HG02973 (cell line): Measurements from ENCODE around the gene ECPAS.
"Not testable (repeated sequence)": the region's sequence is repeated elsewhere in the genome, so short reads cannot be mapped to it uniquely, and the experiment has no call there.

Source experiments
- ATAC-seq: cut with Tn5 transposase; IDR thresholded peaks from one replicate; pipeline ENCODE4 v1.9.1; 2021; ENCODE audit warnings: moderate library complexity; ENCODE audit not compliant: unreplicated experiment

ECPAS gene

GRCh38 chr9:111414406-111414805, 69.8 kb downstream of the ECPAS start:
- no peak for ATAC-seq

GRCh38 chr9:111413996-111414395, 70.2 kb downstream of the ECPAS start:
- no peak for ATAC-seq

GRCh38 chr9:111412280-111412679, 71.9 kb downstream of the ECPAS start:
- no peak for ATAC-seq

GRCh38 chr9:111411266-111411665, 72.9 kb downstream of the ECPAS start:
- no peak for ATAC-seq

DNA sequence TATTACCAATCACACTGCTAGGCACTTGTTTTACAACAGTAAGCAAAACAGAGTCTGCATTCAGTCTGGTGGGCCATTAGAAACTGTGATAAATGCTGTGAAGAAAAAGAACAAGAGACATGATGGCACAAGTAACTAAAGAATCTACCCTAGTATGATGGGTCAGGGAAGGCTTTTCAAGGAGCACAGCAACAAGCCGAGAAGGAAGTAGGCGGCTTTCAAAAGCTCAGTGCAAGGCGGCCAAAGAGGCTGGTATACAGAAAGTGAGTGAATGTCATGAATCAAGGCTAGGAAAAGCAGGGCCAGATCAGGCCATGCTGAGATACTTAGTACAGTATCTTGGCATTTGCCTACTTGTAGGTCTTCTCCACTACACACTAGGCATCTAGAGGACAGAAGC, 76.4 kb downstream of the ECPAS start:
- no peak for ATAC-seq

DNA sequence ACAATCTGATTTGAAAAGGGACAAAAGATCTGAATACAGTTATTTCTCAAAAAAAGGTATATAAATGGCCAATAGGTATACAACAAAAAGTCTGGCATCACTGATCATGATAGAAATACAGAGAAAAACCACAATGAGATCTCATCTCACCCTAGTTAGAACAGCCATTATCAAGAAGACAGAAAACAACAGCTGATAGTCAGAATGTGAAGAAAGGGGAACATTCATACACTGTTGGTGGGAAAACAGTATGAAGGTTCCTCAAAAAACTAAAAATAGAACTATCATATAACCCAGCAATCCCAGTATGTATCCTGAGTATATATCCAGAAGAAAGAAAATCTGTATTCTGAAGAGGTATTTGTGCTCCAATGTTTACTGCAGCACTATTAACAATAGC, 78.5 kb downstream of the ECPAS start:
- ATAC-seq: no peak

- not testable (repeated sequence) for ATAC-seq
These were observed 82.7 kb downstream of the ECPAS start for GRCh38 chr9:111401486-111401885.

DNA sequence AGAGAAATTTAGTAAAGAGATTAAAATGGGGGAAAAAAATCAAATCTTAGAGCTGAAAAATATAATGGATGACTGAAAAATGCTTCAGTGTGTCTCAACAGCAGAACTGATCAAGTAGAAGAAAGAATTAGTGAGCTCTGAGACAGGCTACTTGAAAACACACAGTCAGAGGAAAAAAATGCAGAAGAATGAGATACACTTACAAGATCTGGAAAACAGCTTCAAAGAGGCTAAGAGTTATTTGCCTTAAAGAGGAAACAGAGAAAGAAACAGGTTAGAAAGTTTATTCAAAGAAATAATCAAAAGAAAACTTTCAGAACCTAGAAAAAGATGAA, 83.7 kb downstream of the ECPAS start:
- no peak for ATAC-seq

- ATAC-seq: no peak
These were observed 84.2 kb downstream of the ECPAS start for GRCh38 chr9:111399772-111400563.

- no peak for ATAC-seq
These were observed 84.9 kb downstream of the ECPAS start for GRCh38 chr9:111399211-111399739.

GRCh38 chr9:111393971-111394370, 90.2 kb downstream of the ECPAS start:
- ATAC-seq: no peak

- no peak for ATAC-seq
These were observed 94.8 kb downstream of the ECPAS start for GRCh38 chr9:111389406-111389805.

DNA sequence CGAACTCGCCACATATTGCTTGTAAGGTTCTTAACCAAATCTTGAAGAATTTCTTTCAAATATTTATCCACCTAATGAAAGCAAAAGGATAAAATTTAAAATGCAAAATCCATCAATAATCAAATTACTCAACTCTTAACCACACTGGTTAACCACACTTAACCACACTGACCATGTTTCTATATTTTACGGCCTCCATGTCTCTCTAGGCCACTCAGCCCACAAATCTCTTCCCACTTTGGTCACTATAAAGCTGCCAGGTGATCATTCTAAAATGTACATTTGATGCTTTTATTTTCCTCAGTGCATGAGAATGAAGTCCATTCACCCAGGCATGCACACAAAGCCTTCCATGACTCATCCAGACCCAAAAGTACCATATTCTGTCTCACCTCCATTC, 97.8 kb downstream of the ECPAS start:
- no peak for ATAC-seq

- no peak for ATAC-seq
These were observed 103.2 kb downstream of the ECPAS start for GRCh38 chr9:111381006-111381405.

DNA sequence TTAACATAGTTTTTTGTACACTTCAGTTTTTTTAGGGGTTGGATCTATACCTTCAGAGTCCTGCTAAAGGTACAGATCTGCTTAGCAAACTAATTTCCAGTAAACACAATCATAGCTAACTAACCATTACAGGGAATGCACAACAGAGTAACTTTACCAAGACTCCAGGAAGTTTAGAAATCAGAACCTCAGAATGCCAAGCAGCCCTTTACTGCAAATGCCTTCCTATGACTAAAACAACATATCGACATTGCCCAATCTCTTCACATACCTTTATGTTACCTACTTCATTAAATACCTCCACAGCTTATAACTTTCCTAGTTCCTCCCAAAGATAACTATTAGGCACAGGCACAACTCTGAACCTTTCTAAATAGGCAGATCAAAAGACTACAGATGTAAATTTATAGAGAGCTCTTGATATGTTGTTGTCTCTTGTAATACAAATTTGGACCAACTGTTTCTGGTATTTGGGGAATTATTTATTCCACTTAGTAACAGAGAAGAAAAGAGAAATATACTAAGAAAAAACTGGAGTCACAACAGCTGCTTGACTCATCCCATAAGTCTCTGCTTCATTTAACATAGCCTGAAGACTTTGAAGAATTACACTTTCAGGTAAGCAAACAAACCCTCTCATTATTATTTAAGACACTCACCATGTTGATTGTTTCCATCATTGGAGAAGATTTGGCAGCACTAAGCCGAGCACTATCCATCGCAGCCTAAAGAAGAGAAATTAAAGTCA, 108.2 kb downstream of the ECPAS start:
- no peak for ATAC-seq

DNA sequence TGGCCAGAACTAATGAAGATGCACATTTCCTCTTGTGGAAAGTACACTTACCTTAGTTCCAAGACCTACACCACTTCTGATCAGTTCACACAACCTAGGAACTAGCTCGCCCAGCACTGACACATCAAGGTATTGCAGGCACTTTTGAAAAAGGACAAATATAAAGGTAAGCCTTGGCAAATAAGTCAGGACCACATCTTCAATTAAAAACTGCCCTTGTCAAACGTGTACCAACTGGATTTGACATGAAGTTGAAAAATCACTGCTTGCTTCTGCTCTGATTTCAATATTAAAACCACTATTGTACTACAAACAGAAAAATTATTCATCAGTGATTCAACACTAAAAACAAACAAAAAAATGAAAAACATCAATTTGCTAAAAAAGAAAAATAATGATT, 109.1 kb downstream of the ECPAS start:
- ATAC-seq: no peak

DNA sequence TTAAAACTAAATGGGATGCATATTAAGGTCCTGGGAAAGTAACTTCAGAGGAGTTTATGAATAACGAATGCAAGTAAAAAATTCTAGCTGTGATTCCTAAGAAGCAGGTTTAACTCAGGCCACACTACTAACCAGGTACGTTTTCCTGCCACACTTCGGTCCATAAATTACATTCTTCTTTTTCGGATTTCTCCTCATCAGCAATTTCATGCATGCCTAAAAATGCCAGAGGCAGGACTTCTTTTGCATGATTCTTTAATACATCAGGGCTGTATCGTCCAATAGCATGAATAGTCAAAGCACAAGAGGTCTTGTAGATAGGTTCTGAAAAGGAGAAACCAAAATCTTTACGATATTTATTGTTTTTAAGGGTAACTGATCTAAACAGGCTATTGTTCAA, 111.9 kb downstream of the ECPAS start:
- ATAC-seq: no peak

GRCh38 chr9:111366978-111367377, 117.2 kb downstream of the ECPAS start:
- ATAC-seq: no peak

DNA sequence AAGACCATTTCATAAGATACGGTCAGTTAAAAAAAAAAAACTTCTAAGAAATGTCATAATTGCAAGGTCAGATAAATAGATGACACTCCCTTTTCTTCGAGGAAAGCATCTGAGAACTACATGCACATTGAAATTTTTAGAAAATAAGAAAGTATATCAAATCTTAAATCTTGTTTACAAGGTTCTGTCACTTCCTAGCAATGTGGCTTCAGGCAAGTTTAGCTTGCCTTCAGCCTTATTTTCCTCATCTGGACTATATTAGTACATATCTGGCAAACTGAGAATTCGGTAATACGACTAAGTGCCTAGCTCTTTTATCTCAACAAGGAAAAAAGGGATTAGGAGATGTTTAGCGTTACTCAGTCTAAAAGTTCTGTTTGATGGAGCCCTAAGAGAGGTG, 121.7 kb downstream of the ECPAS start:
- no peak for ATAC-seq

DNA sequence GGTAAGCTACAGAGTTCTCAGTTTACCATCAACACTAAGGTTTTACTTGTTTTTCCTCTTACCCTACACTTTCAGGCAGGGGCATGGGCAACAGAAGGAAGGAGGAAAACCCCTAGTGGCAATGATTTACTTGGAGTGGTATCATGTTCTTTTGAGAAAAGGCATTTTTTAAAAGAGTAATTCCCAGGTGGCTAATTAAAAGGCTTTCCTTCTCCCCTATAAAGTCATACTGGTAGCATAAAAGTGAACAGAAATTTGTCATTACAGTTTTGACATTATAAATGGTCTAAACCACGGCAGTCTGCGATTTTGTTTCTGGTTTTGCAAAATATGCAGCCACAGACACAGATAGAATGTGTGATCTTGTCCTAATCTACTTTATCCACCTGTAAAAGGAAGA, 123.3 kb downstream of the ECPAS start:
- no peak for ATAC-seq

DNA sequence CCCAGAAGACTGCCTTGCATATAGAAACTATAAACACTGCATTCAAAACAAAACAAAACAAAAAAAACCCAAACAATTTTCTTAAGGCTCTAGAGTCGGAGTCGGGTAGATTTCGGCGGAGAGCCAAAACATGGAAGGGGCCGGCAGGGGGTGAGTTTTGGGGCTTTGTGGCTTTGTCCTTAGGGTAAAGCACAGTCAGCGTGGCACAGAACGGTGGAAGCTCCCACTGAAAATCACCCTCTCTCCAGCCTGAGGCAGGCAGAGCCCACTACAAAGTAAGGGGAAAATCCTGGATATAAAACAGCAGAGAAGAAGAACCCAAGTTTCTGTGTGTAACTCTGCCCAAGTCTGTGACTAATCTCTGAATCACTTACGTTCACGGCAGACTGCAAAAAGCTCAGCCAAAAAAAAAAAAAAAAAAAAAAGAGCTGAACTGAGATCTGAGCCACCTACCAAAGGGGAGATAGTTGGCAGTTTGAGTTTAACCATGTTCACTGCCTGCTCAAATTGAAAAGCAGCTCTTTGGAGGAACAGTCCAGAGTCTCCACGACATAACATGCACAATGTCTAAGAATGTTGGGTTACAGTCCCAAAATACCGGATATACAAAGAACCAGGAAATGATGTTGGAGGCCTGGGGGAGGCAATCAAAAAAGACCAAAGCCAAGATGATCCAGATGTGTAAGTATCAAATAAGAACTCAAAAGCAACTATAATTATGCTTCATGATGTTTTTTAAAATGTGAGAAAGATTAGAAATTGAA, 127.5 kb downstream of the ECPAS start:
- ATAC-seq: no peak

- no peak for ATAC-seq
These were observed 131.6 kb downstream of the ECPAS start for GRCh38 chr9:111352545-111352944.
